COLO829 (cell line): ENCODE results near the gene WNT3A.

Experiments
- DNase-seq: peaks from one replicate; pipeline ENCODE4 v3.0.0; 2012; ENCODE audit warnings: low spot score

Gene WNT3A

DNA sequence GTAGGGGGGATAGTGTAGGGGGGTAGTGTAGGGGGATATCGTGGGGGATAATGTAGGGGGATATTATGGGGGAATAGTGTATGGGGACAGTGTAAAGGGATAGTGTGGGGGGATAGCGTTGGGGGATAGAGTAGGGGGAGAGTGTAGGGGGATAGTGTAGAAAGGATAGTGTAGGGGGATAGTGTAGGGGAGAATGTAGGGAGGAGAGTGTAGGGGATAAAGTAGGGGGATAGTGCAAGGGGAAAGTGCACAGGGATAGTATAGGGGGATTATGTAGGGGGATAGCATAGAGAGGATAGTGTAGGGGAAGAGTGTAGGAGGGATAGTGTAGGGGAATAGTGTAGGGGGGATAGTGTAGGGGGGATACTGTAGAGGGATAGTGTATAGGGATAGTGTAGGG is 63.4 kb downstream of the WNT3A start:
- no peak for DNase-seq

DNA sequence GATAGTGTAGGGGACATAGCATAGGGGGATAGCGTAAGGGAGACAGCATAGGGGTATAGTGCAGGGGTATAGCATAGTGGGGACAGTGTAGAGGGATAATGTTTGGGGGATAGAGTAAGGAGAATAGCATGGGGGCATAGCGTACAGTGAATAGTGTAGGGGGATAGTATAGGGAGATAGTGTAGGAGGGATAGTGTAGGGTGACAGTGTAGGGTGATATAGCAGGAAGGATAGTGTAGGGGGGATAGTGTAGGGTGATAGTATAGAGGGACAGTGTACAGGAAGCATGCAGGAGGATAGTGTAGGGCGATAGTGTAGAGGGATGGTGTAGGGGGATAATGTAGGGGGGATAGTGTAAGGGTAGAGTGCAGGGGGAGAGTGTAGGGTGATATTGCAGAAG is 64.1 kb downstream of the WNT3A start:
- no peak for DNase-seq

DNA sequence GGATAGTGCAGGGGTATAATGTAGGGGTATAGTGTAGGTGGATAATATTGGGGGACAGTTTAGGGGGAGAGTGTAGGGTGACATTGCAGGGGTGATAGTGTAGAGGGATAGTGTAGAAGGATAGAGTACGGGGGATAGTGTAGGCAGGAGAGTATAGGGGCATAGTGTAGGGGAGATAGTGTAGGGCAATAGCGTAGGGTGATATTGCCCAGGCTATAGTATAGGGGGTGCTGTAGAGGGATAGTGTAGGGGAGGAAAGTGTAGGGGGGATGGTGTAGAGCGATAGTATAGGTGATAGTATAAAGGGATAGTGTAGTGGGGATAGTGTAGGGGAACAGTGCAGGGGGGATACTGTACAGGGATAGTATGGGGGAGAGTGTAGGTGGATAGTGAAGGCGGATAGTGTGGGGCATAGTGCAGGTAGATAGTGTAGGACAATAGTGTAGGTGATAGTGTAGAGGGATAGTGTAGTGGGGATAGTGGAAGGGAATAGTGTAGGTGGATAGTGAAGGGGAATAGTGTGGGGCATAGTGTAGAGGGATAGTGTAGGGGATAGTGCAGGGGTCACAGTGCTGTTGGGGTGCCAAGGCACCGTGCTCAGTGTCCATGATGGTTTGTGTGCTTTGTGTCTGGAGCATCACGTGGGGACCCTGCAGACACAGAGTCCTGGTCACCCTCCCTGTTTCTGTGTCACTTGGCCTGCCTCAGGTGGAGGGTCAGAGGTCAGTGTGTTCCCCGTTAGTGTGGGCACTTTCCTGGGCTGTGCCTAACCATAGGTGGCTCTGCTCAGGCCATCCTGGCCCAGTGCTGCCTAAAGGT is 65.2 kb downstream of the WNT3A start:
- DNase-seq, result no peak

DNA sequence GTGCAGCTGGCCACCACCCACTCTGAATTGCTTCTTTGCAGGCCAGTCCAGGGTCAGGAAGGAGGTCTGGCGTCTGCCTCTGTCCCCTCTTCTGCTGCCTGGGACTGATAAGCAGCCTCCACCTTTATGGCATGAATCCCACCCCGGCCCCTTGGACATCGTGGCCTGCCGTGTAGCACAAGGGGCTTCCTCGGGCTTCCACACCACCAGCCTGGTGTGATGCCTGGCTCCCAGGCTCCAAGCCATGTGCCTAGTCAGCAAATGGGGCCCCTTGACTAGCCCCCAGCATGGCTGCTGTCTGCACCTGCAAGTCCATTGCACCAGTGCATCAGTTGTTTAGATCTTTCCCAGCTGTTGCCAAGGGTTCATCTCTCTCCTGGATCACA is 65.9 kb downstream of the WNT3A start:
- no peak for DNase-seq

DNA sequence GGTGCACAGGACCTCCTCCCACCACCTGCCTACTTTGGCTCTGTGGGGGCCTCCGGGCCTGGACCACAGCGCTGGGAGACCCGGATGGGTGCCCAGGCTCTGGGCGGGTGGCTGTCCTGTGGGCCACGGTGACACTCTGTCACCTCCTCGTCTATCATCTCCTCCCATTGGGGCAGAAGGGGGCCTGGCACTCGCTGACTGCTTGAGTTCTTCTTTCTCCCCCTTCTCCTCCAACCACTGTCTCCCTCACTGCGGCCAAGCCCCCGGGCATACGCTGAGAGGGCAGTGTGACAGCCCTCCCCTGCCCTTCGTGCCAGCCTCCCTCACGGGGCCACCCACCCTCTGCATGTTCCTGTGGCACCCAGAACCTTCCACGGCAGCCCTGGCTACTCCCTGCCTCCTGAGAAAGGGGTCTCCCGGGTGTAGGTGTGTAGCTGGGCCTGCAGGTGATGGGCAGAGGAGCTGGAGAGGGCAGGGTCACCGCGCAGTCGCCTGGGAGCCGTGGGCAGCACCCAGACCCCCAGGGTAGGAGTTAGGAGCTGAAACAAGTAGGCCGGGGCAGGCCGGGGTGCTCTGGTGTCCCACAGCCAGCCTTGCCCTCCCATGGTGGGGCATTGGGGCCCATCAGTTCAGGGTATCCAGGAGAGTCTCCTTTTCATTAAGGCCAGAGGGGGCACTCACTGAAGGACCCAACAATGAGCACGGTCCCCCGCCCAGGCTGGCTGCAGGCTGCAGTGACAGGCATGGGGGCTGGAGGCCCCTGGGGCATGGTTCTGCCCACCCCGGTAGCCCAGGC is 66.5 kb downstream of the WNT3A start:
- no peak for DNase-seq

DNA sequence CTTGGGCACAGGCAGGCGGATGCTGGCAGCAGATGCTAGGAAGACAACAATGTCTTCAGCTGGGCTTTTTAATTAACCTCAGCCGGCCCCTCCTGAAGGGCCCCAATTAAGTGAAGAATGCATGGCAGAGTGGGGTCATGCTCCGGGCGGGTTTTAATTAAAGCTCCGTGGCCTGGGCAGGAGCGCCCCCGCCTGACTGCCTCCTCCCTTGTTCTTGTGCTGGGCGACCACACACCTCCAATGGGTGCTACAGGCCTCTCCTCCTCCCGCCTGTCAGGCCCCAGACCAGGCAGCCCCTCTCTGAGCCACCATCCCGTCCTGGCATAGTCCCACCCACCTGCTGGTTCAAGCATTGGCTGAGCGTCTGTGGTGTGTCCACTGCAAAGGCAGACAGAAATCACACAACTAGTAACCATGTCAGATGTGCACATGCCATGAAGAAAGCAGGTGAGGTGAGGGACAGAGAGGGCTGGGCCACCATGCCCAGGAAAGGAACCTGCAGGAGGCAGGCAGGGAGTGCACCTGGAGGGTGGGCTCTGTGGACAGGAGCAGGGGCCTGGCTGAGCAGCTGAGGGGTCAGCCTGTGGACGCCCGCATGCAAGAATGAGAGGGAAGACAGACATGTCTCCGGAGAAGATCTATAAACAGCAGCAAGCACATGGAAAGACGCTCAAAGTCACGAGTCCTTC is 67.2 kb downstream of the WNT3A start:
- no peak for DNase-seq

DNA sequence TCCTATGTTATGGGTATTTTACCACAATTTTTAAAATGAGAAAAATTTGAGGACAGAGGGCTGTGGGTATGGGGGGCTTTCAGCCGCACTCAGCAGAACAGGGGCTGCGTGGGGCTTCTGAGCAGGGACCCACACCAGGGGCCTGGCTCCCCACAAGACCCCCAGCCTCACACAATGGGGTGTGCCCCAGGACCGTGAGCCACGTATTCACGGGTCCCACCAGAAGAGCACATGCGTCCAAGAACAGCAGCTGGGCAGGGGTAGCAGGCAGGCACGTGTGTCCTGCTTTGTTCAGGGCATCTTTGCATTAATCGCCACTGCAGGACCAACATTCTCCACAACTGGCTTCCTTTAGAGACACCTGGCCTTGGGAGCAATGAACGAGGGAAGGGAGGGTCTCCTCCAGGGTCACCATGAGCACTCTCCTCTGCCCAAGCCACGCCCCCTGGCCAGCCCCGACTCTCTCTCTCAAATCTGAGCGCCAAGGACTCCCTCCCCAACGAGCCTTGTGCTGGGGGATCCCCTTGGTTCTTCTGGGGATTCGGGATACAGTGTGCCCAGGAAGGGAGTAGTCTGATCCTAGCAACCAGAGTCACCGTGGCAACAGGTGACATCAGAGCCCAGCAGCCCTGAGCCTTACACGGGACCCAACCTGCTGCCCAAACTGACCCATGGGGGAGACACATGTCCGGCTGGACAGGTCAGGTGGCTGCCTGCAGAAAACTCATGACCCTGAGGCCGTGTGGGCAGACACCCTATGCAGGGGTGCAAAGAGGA is 68.3 kb downstream of the WNT3A start:
- DNase-seq, result no peak

DNA sequence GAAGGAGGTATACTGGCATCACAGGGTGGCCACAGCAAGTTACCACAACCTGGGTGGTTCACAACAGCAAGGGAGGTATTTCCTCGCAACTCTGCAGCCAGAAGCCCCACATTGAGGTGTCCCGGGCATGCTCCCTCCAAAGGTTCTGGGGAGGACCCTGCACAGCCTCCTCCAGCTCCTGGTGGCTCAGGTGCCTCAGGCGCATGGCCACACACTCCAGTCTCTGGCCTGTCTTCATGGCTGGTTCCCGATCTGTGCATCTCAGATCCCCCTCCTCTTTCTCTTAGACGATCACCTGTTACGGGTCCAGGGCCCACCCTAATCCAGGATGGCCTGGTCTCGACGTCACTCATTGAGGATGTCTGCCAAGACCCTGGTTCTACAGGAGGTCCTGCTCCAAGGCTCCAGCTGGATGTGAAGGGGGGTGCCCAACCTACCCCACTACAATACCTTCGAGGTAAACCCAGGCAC is 69.0 kb downstream of the WNT3A start:
- DNase-seq, result no peak

DNA sequence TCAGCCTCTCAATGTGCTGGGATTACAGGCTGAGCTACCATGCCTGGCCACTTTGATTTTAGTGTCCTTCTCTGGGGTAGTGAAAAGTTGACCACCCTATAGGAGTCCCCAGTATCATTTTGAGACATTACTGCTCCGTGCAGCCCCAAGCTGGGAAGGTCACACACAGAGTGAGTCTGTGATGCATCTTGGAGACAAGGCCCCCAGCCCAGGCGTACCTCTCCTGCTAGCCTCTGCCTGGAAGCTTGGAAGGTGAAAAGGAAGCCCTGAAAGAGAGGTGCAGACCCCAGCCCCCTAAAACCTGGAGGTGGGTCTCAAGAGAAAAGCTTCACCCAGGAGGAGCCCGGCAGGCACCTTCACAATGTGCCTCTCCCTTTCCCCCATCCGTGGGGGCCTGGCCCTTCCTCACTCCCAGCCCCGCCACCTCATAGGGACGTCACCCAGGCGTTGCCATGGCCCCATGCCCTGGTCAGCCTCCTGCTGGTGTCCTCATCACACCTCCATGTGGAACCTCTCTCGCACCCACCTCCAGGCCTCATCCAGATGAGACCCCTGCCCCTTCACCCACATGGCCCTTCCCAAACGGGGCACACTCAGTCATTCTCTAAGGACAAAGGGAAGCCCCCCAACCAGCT is 70.1 kb downstream of the WNT3A start:
- DNase-seq, result no peak

DNA sequence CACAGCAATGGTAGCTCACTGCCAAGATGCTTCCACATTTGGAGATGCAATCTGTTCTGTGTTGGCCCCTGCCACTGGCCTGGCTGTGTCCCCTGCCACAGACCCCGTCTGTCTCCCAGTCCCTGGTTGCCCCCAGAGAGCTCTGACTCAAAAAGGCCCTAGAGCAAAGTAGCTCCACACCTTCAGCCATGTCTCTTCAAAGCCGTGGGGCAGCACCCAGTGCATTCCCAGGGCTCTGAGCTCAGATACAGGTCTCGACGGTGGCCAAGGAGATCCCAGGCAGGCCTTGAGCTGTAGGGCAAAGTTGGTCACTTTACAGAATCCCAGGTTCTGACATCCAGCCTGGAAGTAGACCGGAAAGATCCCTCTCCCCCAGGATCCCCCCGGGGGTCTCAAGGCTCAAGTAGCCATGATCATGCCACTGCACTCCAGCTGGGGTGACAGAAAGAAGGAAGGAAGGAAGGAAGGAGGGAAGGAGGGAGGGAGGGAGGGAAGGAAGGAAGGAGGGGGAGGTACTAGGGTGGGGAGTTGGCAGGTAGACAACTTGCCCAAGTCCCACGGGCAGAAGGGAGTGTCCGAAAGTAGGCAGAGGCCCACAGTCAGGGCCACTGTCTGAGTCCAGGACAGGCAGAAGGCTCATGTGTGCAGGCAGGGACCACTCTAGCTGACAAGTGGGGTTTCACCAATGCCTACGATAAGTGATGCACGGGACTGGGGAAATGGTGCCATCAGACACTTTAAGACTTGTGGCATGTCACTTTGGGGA is 71.0 kb downstream of the WNT3A start:
- DNase-seq, result no peak

DNA sequence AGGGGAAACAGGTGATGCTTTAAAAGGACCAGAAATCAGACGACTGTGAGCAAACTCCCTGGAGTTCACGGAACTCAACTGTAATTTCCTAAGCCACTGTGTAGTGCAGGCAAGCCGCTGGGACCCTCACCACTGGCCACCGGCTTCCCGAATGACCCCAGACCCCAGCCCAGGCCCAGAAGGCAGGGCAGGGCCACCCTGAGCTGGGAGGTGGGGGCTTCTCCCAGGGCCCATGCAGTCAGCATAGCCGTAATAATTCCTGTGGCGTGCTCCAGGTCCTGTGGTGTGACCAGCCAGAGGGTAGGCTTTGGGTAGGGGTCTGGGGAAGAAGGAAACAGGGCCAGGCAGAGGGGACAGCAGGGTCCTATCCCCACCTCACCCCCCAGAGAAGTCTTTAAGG is 72.2 kb downstream of the WNT3A start:
- no peak for DNase-seq

DNA sequence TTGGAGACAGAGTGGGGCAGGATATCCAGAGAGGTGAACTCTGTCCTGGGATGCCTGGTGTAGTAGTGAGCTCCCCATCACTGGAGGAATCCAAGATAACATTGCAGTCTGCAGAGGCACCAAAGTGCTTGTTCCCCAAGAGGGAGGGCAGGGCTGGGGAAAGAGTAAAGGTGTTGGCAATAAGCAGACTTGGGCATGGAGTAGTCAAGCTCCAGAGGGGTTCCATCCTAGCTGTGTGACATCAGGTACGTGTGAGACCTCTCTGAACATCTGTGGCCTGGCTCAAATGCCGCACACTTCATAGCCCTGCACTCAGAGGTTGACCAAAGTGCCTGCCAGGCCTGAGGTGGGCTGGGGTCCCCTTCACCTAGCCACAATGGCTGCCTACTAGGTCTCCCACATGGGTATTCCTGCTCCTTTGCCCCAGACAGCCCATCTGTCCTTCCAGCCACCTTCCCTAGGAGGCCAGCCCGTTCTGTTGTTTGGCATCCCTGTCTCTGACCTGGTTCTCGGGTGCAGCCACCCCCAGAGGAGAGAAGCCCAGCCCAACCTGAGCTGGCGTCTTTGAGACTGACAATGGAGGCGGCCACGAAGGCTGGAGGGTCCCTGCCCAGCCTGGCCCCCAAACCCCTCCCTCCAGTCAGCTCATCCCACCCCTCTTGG is 72.9 kb downstream of the WNT3A start:
- DNase-seq, result no peak

DNA sequence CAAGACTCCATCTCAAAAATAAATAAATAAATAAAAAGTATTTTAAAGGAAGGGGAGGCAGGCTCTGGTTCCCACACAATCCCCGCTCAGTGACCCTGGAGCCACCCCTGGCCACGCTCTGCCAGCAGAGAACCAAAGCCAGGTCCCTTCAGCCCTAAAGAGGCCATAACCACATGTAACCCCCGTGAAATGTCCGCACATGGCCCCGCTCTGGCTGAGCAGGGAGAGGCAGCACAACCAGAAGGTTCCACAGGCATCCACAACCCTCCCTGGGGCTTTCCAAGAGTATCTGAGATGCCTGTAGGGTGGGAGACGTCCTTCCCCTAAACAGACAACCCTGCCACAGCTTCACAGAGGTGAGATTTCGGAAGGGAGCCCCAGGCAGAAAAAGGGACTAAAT is 74.3 kb downstream of the WNT3A start:
- no peak for DNase-seq

DNA sequence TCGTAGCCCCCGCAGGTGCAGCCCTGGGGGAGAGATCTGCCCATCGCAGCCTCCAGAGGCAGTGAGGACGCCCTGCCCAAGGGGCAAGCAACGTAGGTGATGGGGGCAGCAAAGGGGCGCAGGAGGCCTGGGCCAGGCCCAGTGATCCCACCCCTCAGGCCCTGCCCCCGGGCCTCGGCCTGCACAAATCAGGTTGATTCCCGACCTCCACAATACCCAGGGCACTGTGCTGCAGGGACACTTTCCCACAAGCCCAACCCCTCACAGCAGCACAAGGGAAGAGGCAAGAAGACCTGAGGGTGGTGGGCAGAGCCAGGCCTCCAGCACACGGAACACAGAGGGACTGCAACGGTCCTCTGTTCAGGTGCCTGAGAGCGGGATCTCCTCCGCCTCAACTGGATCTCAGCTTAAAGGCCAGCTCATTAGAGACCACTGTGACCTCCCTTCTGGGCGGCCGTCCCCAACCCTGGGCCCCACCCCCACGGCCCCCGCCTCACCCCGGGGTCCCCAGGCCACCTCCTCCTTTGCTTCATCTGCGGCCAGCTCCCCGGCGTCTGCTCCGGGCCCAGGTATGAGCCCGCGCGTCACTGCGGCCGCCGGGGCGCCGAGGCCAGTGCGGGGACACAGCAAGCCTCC is 74.9 kb downstream of the WNT3A start:
- DNase-seq, result no peak

DNA sequence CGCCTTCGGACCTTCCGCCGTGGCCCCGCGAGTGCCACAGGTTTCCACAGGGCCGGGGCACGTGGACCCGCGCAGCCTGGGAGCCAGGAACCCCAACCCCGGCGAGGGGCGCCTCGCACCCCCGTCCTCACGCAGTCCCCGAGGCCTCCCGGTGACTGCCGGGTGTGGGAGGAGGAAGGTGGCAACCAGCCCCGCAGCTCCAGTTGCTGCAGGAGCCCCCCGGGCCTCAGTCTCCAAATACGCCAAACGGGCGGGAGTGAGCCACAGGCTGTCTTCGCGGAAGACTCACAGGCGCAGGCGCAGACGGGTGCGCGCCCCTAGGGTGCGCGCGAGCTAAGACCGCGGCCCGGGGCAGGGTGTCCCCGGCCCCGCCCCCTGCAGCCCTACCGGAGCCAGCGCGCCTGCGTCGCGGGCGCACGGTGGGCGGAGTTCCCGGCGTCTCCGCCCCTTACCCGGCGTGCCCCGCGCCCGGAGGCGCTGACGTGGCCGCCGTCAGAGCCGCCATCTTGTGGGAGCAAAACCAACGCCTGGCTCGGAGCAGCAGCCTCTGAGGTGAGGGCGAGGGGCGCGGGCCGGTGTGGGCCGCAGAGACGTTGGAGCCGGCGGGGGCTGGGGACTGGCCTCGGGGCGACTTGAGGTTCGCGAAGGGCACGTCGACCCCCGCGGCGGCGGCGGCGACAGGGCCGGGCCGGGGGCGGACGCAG is 75.6 kb downstream of the WNT3A start, which contains the start of gene ARF1:
Gene ARF1, plus strand, starts transcription at position 495 of the 704 bp plus-strand sequence. CDS start 14,407 bp downstream, outside the sequence.
- peak; percentile 99 for DNase-seq

DNA sequence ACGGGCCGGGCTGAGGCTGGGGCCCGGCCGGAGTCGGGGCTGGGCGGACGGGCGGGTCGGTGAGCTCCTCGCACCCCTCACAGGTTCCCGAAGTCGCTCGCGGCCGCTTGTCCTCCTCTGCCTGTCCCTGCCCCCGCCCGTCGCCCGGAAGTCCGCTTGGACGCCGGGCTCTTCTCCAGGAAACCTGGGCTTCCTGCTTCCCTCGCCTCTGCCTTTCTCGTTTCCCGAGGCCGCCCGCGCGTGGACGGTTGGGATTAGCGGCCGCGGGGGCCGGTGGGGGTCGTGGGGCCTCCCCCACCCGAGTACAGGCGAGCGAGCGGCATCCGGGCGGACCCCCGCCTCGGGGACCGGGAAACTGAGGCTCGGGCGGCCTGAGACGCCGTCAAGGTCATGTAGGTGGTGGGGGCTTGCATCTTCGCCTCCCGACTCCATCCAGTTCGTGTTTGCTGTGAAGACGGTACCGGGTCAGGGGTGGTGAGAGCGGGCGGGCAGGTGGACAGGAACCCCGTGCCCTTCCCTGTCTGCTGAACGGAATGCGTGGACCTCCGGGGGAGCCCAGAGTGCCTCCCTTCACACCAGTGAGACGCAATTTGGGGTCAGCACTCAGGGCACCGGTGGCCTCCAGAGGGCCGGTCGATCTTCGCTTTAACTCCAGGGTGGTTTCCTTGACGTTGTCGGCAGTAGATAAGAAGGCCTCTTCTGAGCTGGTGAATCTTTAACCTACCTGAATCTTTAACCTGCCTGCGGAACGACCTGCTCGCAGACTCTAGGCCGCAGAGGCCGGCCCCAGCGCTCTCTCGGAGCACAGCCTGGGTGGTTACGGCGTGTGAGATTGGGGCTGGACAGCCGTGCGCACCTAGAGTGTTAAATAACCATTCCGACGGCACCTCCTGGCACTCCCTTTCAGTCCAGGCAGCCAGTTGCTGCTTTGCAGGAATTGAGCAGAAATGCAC is 76.4 kb downstream of the WNT3A start:
- DNase-seq, result no peak

DNA sequence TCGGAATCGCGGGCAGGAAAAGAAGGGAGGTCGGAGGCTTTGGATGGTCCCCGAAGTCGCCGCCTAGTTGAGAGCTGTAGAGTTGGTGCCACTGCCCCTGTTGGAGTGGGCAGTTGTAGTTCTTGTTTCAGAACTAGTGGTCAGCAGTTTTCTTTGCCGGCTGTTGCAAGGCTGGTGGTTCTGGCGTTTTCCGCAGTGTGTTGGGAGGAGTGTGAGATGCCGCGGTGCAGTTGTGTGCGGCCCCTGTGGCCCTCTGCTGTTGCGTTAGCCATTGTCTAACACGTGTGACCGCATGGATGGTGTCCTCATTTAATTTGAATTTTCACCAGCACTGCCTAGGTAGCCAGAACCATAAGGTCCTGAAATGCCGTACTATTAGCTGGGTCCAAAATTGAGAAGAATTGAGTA is 77.1 kb downstream of the WNT3A start:
- DNase-seq, result no peak

DNA sequence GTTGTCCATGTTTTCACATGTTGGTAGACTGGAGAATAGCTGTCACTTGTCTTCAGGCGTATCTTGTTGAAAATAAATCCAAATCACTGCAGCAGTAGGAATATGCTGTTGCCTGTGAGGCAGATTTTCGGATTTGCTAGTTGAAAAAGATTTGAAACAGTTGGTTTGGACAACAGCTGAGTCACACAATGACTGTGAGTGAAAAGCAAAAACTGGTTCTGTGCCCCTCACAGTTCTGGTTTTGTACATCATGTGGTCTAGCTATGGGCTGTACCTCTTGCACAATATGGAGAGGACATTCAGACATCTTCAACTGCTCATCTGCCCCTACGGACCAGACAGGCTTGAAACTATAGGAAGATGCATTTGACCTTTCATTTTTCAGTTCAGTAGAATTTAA is 77.5 kb downstream of the WNT3A start:
- no peak for DNase-seq
